Activated naive CD4-positive, alpha-beta T cell treated with anti-CD3 and anti-CD28 coated beads, Interleukin-2, amount 50 U/mL, for 16 hours (primary cell): Measurements from ENCODE around the gene RBMXL2.

Experiments
- DNase-seq: peaks from one replicate; pipeline ENCODE4 v3.0.0-alpha.2; 2020

RBMXL2 gene

GRCh38 chr11:7088921-7089320 is at the start of gene RBMXL2:
Gene RBMXL2 (plus strand): TSS chr11:7088998. CDS start chr11:7089121, 123 bp downstream.
- DNase-seq: no peak

- DNase-seq: no peak
These were observed 42.2 kb upstream of the RBMXL2 start for GRCh38 chr11:7046474-7047175.

GRCh38 chr11:7050191-7050590 is 38.6 kb upstream of the RBMXL2 start:
- no peak for DNase-seq

GRCh38 chr11:7056828-7057513 is 31.8 kb upstream of the RBMXL2 start:
- no peak for DNase-seq

- no peak for DNase-seq
These were observed 31.2 kb upstream of the RBMXL2 start for GRCh38 chr11:7057641-7058040.

GRCh38 chr11:7060868-7061267 is 27.9 kb upstream of the RBMXL2 start:
- no peak for DNase-seq

- DNase-seq: no peak
These were observed 26.3 kb upstream of the RBMXL2 start for GRCh38 chr11:7062534-7062933.

GRCh38 chr11:7072401-7073028 is 16.3 kb upstream of the RBMXL2 start:
- no peak for DNase-seq

GRCh38 chr11:7077101-7077500 is 11.7 kb upstream of the RBMXL2 start:
- no peak for DNase-seq

- no peak for DNase-seq
These were observed 9.2 kb upstream of the RBMXL2 start for GRCh38 chr11:7079545-7080135.

- DNase-seq: no peak
These were observed 7.9 kb upstream of the RBMXL2 start for GRCh38 chr11:7080900-7081299.

- no peak for DNase-seq
These were observed 7.4 kb upstream of the RBMXL2 start for GRCh38 chr11:7081441-7081840.

GRCh38 chr11:7089328-7090251 is 792 bp downstream of the RBMXL2 start:
- no peak for DNase-seq

- DNase-seq: no peak
These were observed 9.5 kb downstream of the RBMXL2 start for GRCh38 chr11:7098235-7098832.

- no peak for DNase-seq
These were observed 27.0 kb downstream of the RBMXL2 start for GRCh38 chr11:7115780-7116179.

GRCh38 chr11:7116370-7116769 is 27.6 kb downstream of the RBMXL2 start:
- DNase-seq: no peak

- no peak for DNase-seq
These were observed 49.3 kb downstream of the RBMXL2 start for GRCh38 chr11:7138051-7138450.
